Activated T-cell treated with anti-CD3 and anti-CD28 coated beads, Interleukin-2, amount 50 U/mL, for 4 hours (primary cell): Measurements from ENCODE around the gene DNAH3. TPM values are rescaled to one million over a fixed set of nuclear protein-coding genes. Genes with fewer than 3 reads are reported as not detected.
A peak's percentile ranks its signal among the peaks of the same experiment; 100 is the strongest.
"Not testable (repeated sequence)": the region's sequence is repeated elsewhere in the genome, so short reads cannot be mapped to it uniquely, and the experiment has no call there.

Experiments
- ATAC-seq, 2 donors: fragments of 200-7000 bp; cut with Tn5 transposase; one replicate each; pipeline ENCODE4 v1.10.0; 2021
- DNase-seq: peaks from one replicate; pipeline ENCODE4 v3.0.0-alpha.2; 2020
- H3K27me3 Mint-ChIP-seq: one replicate; pipeline ENCODE4 v1.8.0; 2021; ENCODE audit warnings: low read depth, mixed read lengths
- H3K36me3 Mint-ChIP-seq: one replicate; pipeline ENCODE4 v1.8.0; 2022; ENCODE audit warnings: mixed read lengths; ENCODE audit not compliant: insufficient read depth
- H3K4me1 Mint-ChIP-seq: one replicate; pipeline ENCODE4 v1.8.0; 2021; ENCODE audit warnings: low read depth, mixed read lengths
- H3K4me3 Mint-ChIP-seq: one replicate; pipeline ENCODE4 v1.8.0; 2021; ENCODE audit warnings: mild to moderate bottlenecking, moderate library complexity, mixed read lengths
- H3K9me3 Mint-ChIP-seq: one replicate; pipeline ENCODE4 v1.8.0; 2021; ENCODE audit warnings: mixed read lengths
- total RNA-seq, 3 donors: library from RNA; stranded (reverse); gene quantifications; one replicate each; pipeline ENCODE4 v1.2.1, GENCODE V29; 2021

The DNAH3 gene
- total RNA-seq, 3 donors from 2014 or later: not detected

- DNase-seq, H3K4me3 Mint-ChIP-seq, ATAC-seq, H3K9me3 Mint-ChIP-seq, H3K4me1 Mint-ChIP-seq, H3K36me3 Mint-ChIP-seq: not testable (repeated sequence)
- peaks cover 26% of the 10 kb centered on the region for H3K27me3 Mint-ChIP-seq
Measured at GRCh38 chr16:21055738-21056137, 94.9 kb downstream of the DNAH3 start.

- Mint-ChIP-seq H3K36me3 (no peaks in the 10 kb centered on the region), H3K9me3 (no peaks in the 10 kb centered on the region), H3K4me1 (no peaks in the 10 kb centered on the region), H3K27me3 (peaks cover 32% of the 10 kb centered on the region), H3K4me3 (no peak overlapping the region)
- DNase-seq (no peak), ATAC-seq (no peak)
Measured at GRCh38 chr16:21053590-21053989, 97.1 kb downstream of the DNAH3 start.

- DNase-seq, H3K4me1 Mint-ChIP-seq, H3K36me3 Mint-ChIP-seq, H3K9me3 Mint-ChIP-seq, ATAC-seq, H3K4me3 Mint-ChIP-seq: not testable (repeated sequence)
- H3K27me3 Mint-ChIP-seq: peaks cover 28% of the 10 kb centered on the region
Measured at GRCh38 chr16:21048091-21048912, 102.3 kb downstream of the DNAH3 start.

GRCh38 chr16:21038197-21038596 is 112.4 kb downstream of the DNAH3 start:
- H3K36me3 Mint-ChIP-seq: no peaks in the 10 kb centered on the region
- no peaks in the 10 kb centered on the region for H3K9me3 Mint-ChIP-seq
- H3K4me1 Mint-ChIP-seq: no peaks in the 10 kb centered on the region
- DNase-seq: no peak
- no peak overlapping the region for H3K4me3 Mint-ChIP-seq
- H3K27me3 Mint-ChIP-seq: no peaks in the 10 kb centered on the region
- no peak for ATAC-seq

- ATAC-seq: no peak
- Mint-ChIP-seq H3K36me3 (no peaks in the 10 kb centered on the region), H3K4me3 (no peak overlapping the region), H3K27me3 (no peaks in the 10 kb centered on the region), H3K9me3 (no peaks in the 10 kb centered on the region), H3K4me1 (no peaks in the 10 kb centered on the region)
- DNase-seq: no peak
Measured at GRCh38 chr16:21037736-21038135, 112.9 kb downstream of the DNAH3 start.

GRCh38 chr16:21037168-21037567 is 113.5 kb downstream of the DNAH3 start:
- no peaks in the 10 kb centered on the region for H3K4me1 Mint-ChIP-seq
- no peaks in the 10 kb centered on the region for H3K9me3 Mint-ChIP-seq
- H3K27me3 Mint-ChIP-seq: no peaks in the 10 kb centered on the region
- H3K4me3 Mint-ChIP-seq: no peak overlapping the region
- no peaks in the 10 kb centered on the region for H3K36me3 Mint-ChIP-seq
- ATAC-seq (no peak), DNase-seq (no peak)

- Mint-ChIP-seq H3K4me3 (no peak overlapping the region), H3K4me1 (no peaks in the 10 kb centered on the region), H3K9me3 (no peaks in the 10 kb centered on the region), H3K27me3 (peaks cover 2% of the 10 kb centered on the region), H3K36me3 (no peaks in the 10 kb centered on the region)
- DNase-seq (no peak), ATAC-seq (no peak)
Measured at GRCh38 chr16:21036471-21036870, 114.2 kb downstream of the DNAH3 start.

- H3K36me3 Mint-ChIP-seq: no peaks in the 10 kb centered on the region
- no peaks in the 10 kb centered on the region for H3K4me1 Mint-ChIP-seq
- peaks cover 4% of the 10 kb centered on the region for H3K27me3 Mint-ChIP-seq
- H3K9me3 Mint-ChIP-seq: no peaks in the 10 kb centered on the region
- ATAC-seq: no peak
- DNase-seq: no peak
- no peak overlapping the region for H3K4me3 Mint-ChIP-seq
Measured at GRCh38 chr16:21033704-21034103, 116.9 kb downstream of the DNAH3 start.

- Mint-ChIP-seq H3K9me3 (no peaks in the 10 kb centered on the region), H3K36me3 (no peaks in the 10 kb centered on the region), H3K4me1 (no peaks in the 10 kb centered on the region), H3K27me3 (peaks cover 4% of the 10 kb centered on the region), H3K4me3 (no peak overlapping the region)
- no peak for ATAC-seq
- DNase-seq: no peak
Measured at GRCh38 chr16:21033264-21033663, 117.4 kb downstream of the DNAH3 start.

- ATAC-seq (no peak), DNase-seq (no peak)
- Mint-ChIP-seq H3K9me3 (no peaks in the 10 kb centered on the region), H3K36me3 (no peaks in the 10 kb centered on the region), H3K4me3 (no peak overlapping the region), H3K4me1 (peaks cover 6% of the 10 kb centered on the region), H3K27me3 (peaks cover 9% of the 10 kb centered on the region)
Measured at GRCh38 chr16:21028728-21029127, 121.9 kb downstream of the DNAH3 start.

- Mint-ChIP-seq H3K36me3 (no peaks in the 10 kb centered on the region), H3K4me3 (no peak overlapping the region), H3K4me1 (peaks cover 13% of the 10 kb centered on the region), H3K27me3 (peaks cover 9% of the 10 kb centered on the region), H3K9me3 (no peaks in the 10 kb centered on the region)
- ATAC-seq (no peak), DNase-seq (no peak)
Measured at GRCh38 chr16:21026846-21027245, 123.8 kb downstream of the DNAH3 start.

- Mint-ChIP-seq H3K4me1 (peaks cover 13% of the 10 kb centered on the region), H3K36me3 (no peaks in the 10 kb centered on the region), H3K27me3 (peaks cover 8% of the 10 kb centered on the region), H3K9me3 (no peaks in the 10 kb centered on the region), H3K4me3 (no peak overlapping the region)
- ATAC-seq: peak in 1 of 2 donors; percentile 38
- DNase-seq: no peak
Measured at GRCh38 chr16:21023509-21024202, 127.0 kb downstream of the DNAH3 start.

GRCh38 chr16:21021316-21021715 is 129.3 kb downstream of the DNAH3 start:
- Mint-ChIP-seq H3K4me3 (no peak overlapping the region), H3K36me3 (no peaks in the 10 kb centered on the region), H3K4me1 (peaks cover 13% of the 10 kb centered on the region), H3K27me3 (peaks cover 8% of the 10 kb centered on the region), H3K9me3 (no peaks in the 10 kb centered on the region)
- ATAC-seq: no peak
- no peak for DNase-seq

GRCh38 chr16:21009815-21010214 is 140.8 kb downstream of the DNAH3 start:
- Mint-ChIP-seq H3K9me3 (peaks cover 9% of the 10 kb centered on the region), H3K36me3 (no peaks in the 10 kb centered on the region), H3K4me3 (no peak overlapping the region), H3K4me1 (no peaks in the 10 kb centered on the region), H3K27me3 (peaks cover 11% of the 10 kb centered on the region)
- ATAC-seq (no peak), DNase-seq (no peak)

- ATAC-seq (no peak), DNase-seq (no peak)
- Mint-ChIP-seq H3K4me1 (no peaks in the 10 kb centered on the region), H3K36me3 (no peaks in the 10 kb centered on the region), H3K4me3 (no peak overlapping the region), H3K27me3 (peaks cover 16% of the 10 kb centered on the region), H3K9me3 (peaks cover 3% of the 10 kb centered on the region)
Measured at GRCh38 chr16:21005008-21005407, 145.6 kb downstream of the DNAH3 start.
